GM13977 (cell line): Measurements from ENCODE around the gene PRRG3.

Experiments used
- DNase-seq: peaks from one replicate; pipeline ENCODE4 v3.0.0; 2012; ENCODE audit warnings: low spot score
- in situ Hi-C: fragments of 300-500 bp; cut with MboI; formaldehyde crosslinking; loops from one replicate; pipeline ENCODE4 v1.12.0; 2022; ENCODE audit warnings: low sequenced_read_pairs, low pct_unique_long_range_greater_than_20kb, mixed read lengths, inconsistent platforms; ENCODE audit not compliant: unreplicated experiment
- TF ChIP-seq, protein P1 (sequence below): IDR thresholded peaks from 2 replicates; pipeline ENCODE4 v1.5.1; 2012; ENCODE audit warnings: mild to moderate bottlenecking, control low read depth; ENCODE audit not compliant: insufficient read depth; ENCODE audit errors: extremely low read depth, missing control alignments

PRRG3 gene

DNA sequence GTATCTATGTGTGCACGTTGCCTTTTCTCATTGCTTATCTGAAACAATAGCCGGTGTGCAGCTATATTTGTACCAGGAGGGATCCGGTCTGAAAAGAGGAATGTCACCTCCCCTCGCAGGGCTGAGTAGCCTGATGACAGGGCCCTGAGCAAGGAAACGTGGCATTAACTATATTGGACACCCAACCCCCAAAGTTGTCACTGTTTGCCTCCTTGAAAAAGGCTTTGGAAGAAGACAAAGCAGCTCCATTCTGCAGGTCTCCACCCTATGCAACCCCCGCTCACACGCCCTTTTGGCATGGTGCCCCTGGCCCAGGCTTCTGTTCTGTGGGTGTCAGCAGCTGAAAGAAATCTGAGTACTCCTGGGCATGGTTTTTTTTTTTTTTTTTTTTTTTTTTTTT, 8.2 kb downstream of the PRRG3 start:
- DNase-seq = no peak
- TF ChIP-seq, protein P1, sequence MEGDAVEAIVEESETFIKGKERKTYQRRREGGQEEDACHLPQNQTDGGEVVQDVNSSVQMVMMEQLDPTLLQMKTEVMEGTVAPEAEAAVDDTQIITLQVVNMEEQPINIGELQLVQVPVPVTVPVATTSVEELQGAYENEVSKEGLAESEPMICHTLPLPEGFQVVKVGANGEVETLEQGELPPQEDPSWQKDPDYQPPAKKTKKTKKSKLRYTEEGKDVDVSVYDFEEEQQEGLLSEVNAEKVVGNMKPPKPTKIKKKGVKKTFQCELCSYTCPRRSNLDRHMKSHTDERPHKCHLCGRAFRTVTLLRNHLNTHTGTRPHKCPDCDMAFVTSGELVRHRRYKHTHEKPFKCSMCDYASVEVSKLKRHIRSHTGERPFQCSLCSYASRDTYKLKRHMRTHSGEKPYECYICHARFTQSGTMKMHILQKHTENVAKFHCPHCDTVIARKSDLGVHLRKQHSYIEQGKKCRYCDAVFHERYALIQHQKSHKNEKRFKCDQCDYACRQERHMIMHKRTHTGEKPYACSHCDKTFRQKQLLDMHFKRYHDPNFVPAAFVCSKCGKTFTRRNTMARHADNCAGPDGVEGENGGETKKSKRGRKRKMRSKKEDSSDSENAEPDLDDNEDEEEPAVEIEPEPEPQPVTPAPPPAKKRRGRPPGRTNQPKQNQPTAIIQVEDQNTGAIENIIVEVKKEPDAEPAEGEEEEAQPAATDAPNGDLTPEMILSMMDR = no peak
- in situ Hi-C loops = no loop called here

DNA sequence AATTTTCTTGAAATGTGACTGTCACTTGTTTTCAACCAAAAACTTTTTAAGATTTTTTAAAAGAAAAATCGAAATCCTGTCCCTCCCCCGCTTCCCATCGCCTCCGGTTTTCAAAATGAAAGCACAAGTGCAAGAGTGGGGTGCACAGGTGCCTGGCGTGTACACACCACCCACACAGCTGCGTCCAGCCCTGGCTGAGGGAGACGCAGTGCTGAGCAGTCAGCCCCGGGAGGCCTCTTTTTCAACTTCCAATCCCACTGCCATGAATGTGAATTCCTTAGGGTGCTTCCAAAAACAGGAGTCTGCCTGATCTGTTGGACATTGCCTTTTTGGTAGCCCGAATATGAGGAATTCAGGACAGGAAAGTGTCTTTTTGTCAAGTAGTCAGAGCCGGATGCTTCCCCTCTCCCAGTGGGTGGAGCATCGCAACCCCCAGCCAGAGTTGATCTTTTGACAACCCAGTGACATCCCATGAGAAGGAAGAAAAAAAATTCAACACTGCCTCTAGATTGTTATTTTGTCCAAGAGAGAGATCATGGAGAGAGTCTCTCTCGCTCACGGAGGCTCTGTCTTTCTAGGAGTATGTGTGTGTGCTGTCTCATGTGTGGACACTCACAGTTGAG, 8.9 kb downstream of the PRRG3 start:
- no peak for DNase-seq
- in situ Hi-C loops = no loop called here
- TF ChIP-seq, protein P1 = no peak

DNA sequence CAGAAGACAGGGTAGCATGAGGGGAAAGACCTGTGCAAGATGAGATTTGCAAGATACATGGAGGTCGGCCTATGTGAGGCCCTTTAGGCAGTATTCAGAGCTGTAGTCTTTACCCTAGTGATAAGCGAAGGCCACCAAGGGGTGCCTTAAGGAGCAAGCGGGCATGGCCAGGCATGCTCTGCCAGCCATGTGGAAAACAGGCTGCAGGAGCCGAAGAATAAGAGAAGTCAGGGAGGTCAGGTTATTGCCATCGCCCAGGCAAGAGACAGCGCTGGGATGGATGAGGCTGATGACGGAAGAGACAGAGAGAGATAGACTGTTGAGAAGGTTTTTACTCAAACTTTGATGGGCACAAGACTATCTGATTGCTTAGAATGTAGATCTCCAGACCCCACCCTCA, 13.6 kb downstream of the PRRG3 start:
- TF ChIP-seq, protein P1 = no peak
- DNase-seq = no peak
- in situ Hi-C loops = no loop called here

DNA sequence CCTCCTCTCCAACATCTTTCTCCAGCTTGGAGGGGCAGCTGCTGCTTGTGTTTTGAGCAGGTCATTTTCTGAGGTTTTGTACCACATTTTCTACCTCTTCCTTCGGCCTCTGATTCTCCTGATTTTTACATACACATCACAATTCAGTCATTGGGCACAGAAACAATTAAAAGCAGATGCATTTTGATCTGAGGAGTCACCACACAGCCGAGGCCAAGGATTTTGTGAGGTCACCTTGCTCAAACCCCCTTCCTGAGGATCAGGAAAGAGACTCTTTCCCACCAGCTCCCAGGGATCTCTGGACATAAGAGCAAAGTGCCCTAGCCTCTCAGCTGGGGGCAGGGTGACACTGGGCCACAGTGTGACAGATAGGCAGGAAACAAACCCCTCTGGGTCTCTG, 15.2 kb downstream of the PRRG3 start:
- in situ Hi-C loops = no loop called here
- DNase-seq = no peak
- TF ChIP-seq, protein P1 = no peak

DNA sequence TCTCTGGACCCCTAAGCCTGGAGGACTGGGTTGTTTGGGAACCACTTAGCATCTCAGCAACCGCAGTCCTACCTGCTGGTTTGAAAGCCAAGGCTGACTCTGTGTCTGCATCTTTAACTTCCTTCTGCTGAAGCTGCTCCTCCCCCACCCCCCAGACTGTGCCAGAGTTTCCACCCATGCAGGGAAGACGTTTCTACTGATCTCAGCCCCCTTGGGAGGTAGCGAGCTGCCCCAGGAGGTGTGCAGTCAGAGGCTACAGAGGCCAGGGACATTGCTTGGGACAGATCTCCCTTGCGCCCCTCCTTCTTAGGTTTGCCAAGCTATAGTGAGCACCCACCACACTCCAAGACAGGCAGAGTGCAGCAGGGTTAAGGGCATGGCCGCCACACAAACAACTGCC, 15.9 kb downstream of the PRRG3 start:
- in situ Hi-C loops = no loop called here
- TF ChIP-seq, protein P1 = no peak
- no peak for DNase-seq

DNA sequence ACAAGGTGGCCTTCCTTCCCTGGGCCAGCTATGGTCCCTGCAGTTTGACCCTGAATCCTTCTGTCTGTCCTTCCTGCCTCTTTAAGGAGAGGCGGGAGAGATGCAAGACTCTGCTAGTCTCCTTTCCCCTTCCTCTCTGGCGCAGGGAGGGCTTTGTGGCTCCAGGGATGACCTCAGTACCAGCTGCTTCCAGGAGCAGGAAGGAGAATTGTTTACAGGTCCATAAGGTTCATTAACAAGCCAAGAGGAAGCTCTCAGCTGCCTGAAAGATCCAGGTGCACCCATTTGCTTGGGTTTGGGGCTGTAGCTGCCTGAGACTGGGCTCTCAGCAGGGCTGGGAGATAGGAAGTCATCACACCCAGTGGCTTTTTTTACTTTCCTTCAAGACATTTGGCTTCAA, 16.5 kb downstream of the PRRG3 start:
- DNase-seq = no peak
- TF ChIP-seq, protein P1 = no peak
- in situ Hi-C loops = no loop called here
